Measurements from ENCODE around the gene CDK5RAP3. TPM values are rescaled to one million over a fixed set of nuclear protein-coding genes. Genes with fewer than 3 reads are reported as not detected.
A peak's percentile ranks its signal among the peaks of the same experiment; 100 is the strongest.

Gene CDK5RAP3
- total and polyA plus RNA-seq, 2 donors (not counting 3 experiments of a cell fraction or from before 2014, with no cell fraction given) = 109 to 139 TPM

DNA sequence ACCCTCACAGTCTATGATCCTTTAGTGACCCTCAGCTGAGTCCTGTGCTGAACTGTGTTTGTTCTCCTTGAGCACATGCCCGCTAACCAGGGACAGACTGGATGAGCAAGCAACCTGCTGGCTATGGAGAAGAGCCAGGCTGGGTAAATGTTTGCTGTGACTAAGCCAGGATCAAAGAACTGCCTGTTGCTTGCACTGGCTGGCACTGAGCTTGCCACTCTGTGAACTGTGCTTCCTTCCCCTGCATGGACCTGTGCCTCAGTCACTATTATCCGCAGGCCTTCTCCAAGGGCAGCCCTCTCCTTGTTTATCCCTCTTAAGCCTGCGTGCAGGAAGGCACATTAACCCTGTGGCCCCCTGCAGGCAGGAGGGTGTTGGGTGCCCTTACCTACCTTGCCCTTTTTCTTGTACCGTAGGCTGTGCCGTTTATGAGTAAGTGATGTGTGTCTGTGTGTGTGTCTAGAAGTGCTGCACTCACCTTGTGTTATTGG lies 22.2 kb upstream of the CDK5RAP3 start:
- Histone ChIP-seq H3K4me3 (replicated peaks in 1 of 3; ENCODE audit: insufficient read depth in 1 of 3, low read depth in 1 of 3, low read length in 3 of 3) (no peak overlapping the region), H3K9me1 (replicated peaks; ENCODE audit: control insufficient read depth, extremely low read depth, insufficient read depth, low read length) (no peaks in the 10 kb centered on the region), H3K9ac (replicated peaks; ENCODE audit: extremely low read depth, insufficient read depth, low read length) (no peak overlapping the region), H3K36me3 (ENCODE audit: control insufficient read depth in 2 of 2, extremely low read depth in 1 of 2, insufficient read depth in 2 of 2, low read length in 2 of 2) (peaks cover 0 to 9% of the 10 kb centered on the region in 2 experiments), H2AFZ (ENCODE audit: low read depth, low read length) (no peak overlapping the region), H4K20me1 (replicated peaks; ENCODE audit: control insufficient read depth, extremely low read depth, insufficient read depth, low read length) (no peaks in the 10 kb centered on the region), H3K9me3 (replicated peaks; ENCODE audit: control insufficient read depth, insufficient read depth, low read length) (no peaks in the 10 kb centered on the region), H3K27ac (ENCODE audit: insufficient read depth, low read depth, low read length) (no peak overlapping the region), H3K4me2 (ENCODE audit: insufficient read depth, low read length) (no peak overlapping the region), H3K79me2 (ENCODE audit: control insufficient read depth, insufficient read depth, low read length) (no peaks in the 10 kb centered on the region), H3K27me3 (ENCODE audit: control insufficient read depth in 2 of 2, insufficient read depth in 2 of 2, low read length in 2 of 2) (no peaks in the 10 kb centered on the region), H3K4me1 (ENCODE audit: control insufficient read depth, extremely low read depth, insufficient read depth, low read length) (peaks cover 4% of the 10 kb centered on the region)
- ChIA-PET CTCF (interaction anchor here (0.5 to 6.2 kb wide), 22 partner anchors 7 to 209 kb away, joined by 3 to 134 read pairs (median 5); partner anchors contain the start of genes CDK5RAP3, PNPO, PRR15L and SCRN2), POLR2A (no interaction called here)
- intact Hi-C loops (cut with micrococcal nuclease) = loop anchor here (1.0 to 2.0 kb wide), 3 partner anchors 22 to 70 kb away; no protein-coding TSS in a partner anchor
- TF ChIP-seq, protein P1, sequence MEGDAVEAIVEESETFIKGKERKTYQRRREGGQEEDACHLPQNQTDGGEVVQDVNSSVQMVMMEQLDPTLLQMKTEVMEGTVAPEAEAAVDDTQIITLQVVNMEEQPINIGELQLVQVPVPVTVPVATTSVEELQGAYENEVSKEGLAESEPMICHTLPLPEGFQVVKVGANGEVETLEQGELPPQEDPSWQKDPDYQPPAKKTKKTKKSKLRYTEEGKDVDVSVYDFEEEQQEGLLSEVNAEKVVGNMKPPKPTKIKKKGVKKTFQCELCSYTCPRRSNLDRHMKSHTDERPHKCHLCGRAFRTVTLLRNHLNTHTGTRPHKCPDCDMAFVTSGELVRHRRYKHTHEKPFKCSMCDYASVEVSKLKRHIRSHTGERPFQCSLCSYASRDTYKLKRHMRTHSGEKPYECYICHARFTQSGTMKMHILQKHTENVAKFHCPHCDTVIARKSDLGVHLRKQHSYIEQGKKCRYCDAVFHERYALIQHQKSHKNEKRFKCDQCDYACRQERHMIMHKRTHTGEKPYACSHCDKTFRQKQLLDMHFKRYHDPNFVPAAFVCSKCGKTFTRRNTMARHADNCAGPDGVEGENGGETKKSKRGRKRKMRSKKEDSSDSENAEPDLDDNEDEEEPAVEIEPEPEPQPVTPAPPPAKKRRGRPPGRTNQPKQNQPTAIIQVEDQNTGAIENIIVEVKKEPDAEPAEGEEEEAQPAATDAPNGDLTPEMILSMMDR (IDR thresholded peaks at IDR 0.05; ENCODE audit: extremely low read depth in 1 of 2, insufficient read depth in 1 of 2, low read depth in 1 of 2, low read length in 2 of 2) = no peak
- TF ChIP-seq FOS (IDR thresholded peaks at IDR 0.05; ENCODE audit: borderline replicate concordance, insufficient read depth, low read length) (no peak), MYC (IDR thresholded peaks at IDR 0.05; ENCODE audit: low read depth, low read length) (no peak), JUN (IDR thresholded peaks at IDR 0.05; ENCODE audit: borderline replicate concordance, insufficient read depth, insufficient read length, low read depth) (no peak), POLR2AphosphoS5 (IDR thresholded peaks at IDR 0.05; ENCODE audit: insufficient read depth, low read depth, low read length) (no peak), POLR2A (IDR thresholded peaks at IDR 0.05; ENCODE audit: low read depth, low read length) (no peak), EZH2 (IDR thresholded peaks at IDR 0.05; ENCODE audit: borderline replicate concordance, low read depth, low read length, severe bottlenecking) (no peak), GATA2 (IDR thresholded peaks at IDR 0.05; ENCODE audit: insufficient read depth, insufficient read length, low read depth, low read length) (no peak)
- TF ChIP-seq, protein P2, sequence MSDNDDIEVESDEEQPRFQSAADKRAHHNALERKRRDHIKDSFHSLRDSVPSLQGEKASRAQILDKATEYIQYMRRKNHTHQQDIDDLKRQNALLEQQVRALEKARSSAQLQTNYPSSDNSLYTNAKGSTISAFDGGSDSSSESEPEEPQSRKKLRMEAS (IDR thresholded peaks at IDR 0.05; ENCODE audit: insufficient read depth, insufficient read length) = no peak
- BruUV-seq (replicated peaks) = no TSS peak
- peak; percentile 16 for DNase-seq (ENCODE audit: low read depth, low spot score)
- no peak for FAIRE-seq
- dilution Hi-C loops (cut with MboI; ENCODE audit: extremely low pct_ligation_motif_present, low sequenced_read_pairs) = no loop called here
